ENCODE results near the gene ZNF532.

DNA sequence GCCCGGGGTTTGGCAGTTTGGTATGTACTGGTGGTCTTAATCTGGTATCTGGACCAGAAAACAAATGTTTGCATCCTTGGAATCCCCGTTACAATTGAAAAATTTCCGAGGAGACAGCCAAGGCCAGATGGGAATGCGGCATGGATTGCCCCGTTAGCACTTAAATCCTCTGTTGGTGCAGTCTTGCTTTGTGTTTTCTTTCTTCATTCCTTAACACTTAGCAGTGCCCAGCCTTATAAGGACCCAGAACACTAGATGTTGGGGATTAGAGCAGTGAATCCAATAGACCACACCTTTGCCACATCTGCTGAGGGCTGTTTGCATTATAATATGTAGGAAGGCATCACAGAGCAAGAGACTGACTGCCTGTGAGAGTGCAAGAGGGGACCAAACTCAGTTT lies 12.8 kb upstream of the ZNF532 start:
- TF ChIP-seq, protein P1, sequence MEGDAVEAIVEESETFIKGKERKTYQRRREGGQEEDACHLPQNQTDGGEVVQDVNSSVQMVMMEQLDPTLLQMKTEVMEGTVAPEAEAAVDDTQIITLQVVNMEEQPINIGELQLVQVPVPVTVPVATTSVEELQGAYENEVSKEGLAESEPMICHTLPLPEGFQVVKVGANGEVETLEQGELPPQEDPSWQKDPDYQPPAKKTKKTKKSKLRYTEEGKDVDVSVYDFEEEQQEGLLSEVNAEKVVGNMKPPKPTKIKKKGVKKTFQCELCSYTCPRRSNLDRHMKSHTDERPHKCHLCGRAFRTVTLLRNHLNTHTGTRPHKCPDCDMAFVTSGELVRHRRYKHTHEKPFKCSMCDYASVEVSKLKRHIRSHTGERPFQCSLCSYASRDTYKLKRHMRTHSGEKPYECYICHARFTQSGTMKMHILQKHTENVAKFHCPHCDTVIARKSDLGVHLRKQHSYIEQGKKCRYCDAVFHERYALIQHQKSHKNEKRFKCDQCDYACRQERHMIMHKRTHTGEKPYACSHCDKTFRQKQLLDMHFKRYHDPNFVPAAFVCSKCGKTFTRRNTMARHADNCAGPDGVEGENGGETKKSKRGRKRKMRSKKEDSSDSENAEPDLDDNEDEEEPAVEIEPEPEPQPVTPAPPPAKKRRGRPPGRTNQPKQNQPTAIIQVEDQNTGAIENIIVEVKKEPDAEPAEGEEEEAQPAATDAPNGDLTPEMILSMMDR (IDR thresholded peaks at IDR 0.05) = no peak
- no peak for TF ChIP-seq POLR2A (IDR thresholded peaks at IDR 0.05)
